DOHH2 (cell line): ENCODE data around the gene CCL22.

ENCODE experiments used
- EZH2phosphoT487 ChIP-seq: fragments of 200-600 bp; sonication (generic); IDR thresholded peaks from 2 replicates; pipeline ENCODE4 v1.6.1; 2017; ENCODE audit warnings: borderline replicate concordance, mild to moderate bottlenecking, antibody characterized with exemption, low read length, moderate library complexity, mixed read lengths
- TF ChIP-seq, protein P1 (sequence below): fragments of 200-600 bp; sonication (generic); IDR thresholded peaks from one replicate; pipeline ENCODE4 v1.5.1; 2014; ENCODE audit warnings: antibody characterized with exemption, mild to moderate bottlenecking, low read depth, low read length; ENCODE audit not compliant: poor library complexity, severe bottlenecking

DNA sequence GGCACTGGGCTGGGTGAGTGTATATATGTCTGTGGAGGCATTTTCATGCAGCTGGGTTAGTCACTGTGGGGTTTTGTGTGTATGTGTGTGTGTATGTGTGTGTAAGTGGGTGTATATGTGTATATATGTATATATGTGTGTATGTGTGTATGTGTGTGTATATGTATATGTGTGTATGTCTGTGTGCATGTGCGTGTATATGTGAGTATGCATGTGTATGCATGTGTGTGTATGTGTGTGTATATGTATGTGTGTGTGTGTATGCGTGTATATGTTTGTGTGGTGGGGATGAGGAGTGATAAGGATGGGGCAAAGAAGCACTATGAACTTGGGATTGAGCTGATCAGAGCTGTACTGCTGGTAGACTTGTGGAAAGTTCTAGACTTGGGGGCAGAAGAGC lies 45.1 kb upstream of the CCL22 start:
- TF ChIP-seq, protein P1, sequence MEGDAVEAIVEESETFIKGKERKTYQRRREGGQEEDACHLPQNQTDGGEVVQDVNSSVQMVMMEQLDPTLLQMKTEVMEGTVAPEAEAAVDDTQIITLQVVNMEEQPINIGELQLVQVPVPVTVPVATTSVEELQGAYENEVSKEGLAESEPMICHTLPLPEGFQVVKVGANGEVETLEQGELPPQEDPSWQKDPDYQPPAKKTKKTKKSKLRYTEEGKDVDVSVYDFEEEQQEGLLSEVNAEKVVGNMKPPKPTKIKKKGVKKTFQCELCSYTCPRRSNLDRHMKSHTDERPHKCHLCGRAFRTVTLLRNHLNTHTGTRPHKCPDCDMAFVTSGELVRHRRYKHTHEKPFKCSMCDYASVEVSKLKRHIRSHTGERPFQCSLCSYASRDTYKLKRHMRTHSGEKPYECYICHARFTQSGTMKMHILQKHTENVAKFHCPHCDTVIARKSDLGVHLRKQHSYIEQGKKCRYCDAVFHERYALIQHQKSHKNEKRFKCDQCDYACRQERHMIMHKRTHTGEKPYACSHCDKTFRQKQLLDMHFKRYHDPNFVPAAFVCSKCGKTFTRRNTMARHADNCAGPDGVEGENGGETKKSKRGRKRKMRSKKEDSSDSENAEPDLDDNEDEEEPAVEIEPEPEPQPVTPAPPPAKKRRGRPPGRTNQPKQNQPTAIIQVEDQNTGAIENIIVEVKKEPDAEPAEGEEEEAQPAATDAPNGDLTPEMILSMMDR = no peak
- TF ChIP-seq EZH2phosphoT487 = no peak
